ENCODE data around the gene ZNF561. TPM values are rescaled to one million over a fixed set of nuclear protein-coding genes. Genes with fewer than 3 reads are reported as not detected.
"Not testable (repeated sequence)": the region's sequence is repeated elsewhere in the genome, so short reads cannot be mapped to it uniquely, and the experiment has no call there.

The ZNF561 gene
- total RNA-seq, 1 donor from 2014 or later = 25.0 TPM

DNA sequence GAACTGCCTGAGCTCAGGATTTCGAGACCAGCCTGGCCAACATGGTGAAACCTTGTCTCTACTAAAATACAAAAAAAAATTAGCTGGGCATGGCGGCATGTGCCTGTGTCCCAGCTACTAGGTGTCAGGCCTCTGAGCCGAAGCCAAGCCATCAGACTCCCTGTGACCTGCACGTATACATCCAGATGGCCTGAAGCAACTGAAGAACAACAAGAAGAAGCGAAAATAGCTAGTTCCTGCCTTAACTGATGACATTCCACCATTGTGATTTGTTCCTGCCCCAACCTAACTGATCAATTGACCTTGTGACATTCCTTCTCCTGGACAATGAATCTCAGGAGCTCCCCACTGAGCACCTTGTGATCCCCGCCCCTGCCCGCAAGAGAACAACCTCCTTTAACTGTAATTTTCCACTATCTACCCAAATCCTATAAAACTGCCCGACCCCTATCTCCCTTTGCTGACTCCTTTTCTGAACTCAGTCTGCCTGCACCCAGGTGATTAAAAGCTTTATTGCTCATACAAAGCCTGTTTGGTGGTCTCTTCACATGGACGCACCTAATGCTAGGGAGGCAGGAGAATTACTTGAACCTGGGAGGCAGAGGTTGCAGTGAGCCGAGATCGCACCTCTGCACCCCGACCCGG lies 38.8 kb downstream of the ZNF561 start:
- DNase-seq (ENCODE audit: low read depth in 2 of 2) = not testable (repeated sequence)

DNA sequence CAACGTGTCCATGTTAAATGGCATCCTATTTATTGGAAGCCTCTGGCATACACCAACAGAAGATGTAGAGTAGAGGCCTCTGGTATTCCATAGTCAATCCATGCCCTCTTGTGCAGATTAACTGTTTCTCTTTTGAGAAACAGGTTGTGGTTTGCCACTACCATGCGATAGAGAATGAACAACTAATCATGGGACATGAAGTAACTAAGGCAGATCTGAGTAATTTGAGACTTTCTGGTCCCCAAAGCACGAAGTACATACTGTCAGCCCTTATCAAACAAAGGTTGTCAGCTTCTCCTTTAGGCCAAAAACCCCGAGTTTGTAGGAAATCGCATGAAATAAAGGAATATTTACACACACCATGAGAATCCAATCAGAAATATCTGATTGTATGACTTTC lies 40.3 kb downstream of the ZNF561 start:
- no peak for DNase-seq (ENCODE audit: low read depth in 2 of 2)

DNA sequence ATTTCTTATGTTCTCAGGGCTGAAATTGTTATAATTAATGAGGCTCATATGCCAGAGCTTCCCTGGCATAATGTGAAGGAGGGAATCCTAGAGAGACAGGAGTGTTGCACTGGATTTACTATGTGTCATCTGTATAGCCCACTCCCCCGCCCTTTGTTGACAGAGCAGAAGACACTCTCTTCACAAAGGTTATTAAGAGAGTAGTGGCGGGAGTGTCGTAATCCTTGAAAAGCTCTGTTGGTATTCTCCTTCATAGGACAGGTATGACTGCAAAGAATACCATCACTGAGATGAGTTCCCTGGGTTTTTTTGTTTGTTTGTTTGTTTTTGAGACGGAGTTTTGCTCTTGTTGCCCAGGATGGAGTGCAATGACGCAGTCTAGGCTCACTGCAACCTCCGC lies 50.8 kb downstream of the ZNF561 start:
- no peak for DNase-seq (ENCODE audit: low read depth in 2 of 2)

DNA sequence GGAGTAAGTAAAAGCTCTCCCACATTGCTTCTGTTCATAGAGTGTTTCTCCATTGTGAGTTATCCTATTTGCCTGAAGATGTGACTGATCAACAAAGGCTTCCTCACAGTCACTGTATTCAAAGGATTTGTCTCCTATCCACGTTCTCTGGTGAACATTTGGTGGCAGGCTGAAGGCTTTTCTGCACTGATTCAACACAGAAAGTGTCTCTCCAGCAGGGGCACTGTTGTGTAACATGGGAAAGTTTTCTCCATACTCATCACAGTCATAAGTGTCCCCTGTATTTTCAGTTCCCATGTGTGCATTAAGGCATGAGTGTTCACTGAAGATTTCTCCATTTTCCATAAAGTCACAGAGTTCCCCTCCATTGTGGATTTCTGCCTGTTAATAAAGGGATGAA lies 54.3 kb downstream of the ZNF561 start:
- DNase-seq (ENCODE audit: low read depth in 2 of 2) = no peak

DNA sequence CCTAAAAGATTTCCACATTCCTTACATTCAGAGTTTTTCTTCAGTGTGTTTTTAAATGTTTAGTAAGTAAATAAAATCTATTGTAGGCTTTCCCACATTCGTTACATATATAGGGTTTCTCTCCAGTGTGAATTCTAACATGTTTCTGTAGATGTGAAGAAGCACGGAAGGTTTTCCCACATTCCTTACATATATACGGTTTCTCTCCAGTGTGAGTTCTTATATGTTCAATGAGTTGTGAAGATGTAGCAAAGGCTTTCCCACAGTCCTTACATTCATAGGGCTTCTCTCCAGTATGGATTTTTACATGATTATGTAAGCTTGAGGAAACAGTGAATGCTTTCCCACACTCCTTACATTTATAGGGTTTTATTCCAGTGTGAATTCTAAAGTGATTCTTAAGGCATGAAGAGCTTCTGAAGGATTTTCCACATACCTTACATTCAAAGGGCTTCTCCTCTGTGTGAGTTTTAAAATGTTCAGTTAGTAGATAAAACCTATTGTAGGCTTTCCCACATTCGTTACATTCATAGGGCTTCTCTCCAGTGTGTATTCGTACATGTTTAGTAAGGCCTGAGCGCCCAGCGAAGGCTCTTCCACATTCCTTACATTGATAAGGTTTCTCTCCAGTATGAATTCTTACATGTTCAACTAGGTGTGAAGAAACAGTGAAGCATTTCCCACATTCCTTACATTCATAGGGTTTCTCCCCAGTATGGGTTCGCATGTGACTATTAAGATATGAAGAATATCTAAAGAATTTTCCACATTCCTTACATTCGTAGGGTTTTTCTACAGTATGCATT lies 54.9 kb downstream of the ZNF561 start:
- DNase-seq (ENCODE audit: low read depth in 2 of 2) = peak in 1 of 2 donors; percentile 7

Other genes with a start within 250 kb of the ZNF561 start
- 6.8 and 8.5 TPM in 2 replicates for gene ZNF266, start 185.7 kb downstream of the ZNF561 start, total RNA-seq
- gene ZNF560, start 122.6 kb downstream of the ZNF561 start, total RNA-seq = under 0.01 TPM in 2 replicates
- 12.0 and 14.5 TPM in 2 replicates for gene ZNF426, start 82.6 kb downstream of the ZNF561 start, total RNA-seq
- gene ZNF121, start 36.7 kb downstream of the ZNF561 start, total RNA-seq = 17.9 and 30.2 TPM in 2 replicates
- gene ZNF562, start 53.9 kb upstream of the ZNF561 start, total RNA-seq = 9.8 and 27.2 TPM in 2 replicates
- 3.9 and 4.0 TPM in 2 replicates for gene ZNF846, start 147.5 kb upstream of the ZNF561 start, total RNA-seq
- gene FBXL12, start 197.8 kb upstream of the ZNF561 start, total RNA-seq = 6.1 and 10.3 TPM in 2 replicates
- gene UBL5, start 206.7 kb upstream of the ZNF561 start, total RNA-seq = 172 and 227 TPM in 2 replicates
- gene PIN1, start 214.1 kb upstream of the ZNF561 start, total RNA-seq = 81.1 and 95.8 TPM in 2 replicates

All from lung microvascular endothelial cell (primary cell).